ENCODE data around the gene TMC2. TPM values are rescaled to one million over a fixed set of nuclear protein-coding genes. Genes with fewer than 3 reads are reported as not detected.

The TMC2 gene
- polyA plus RNA-seq, 3 donors = not detected

DNA sequence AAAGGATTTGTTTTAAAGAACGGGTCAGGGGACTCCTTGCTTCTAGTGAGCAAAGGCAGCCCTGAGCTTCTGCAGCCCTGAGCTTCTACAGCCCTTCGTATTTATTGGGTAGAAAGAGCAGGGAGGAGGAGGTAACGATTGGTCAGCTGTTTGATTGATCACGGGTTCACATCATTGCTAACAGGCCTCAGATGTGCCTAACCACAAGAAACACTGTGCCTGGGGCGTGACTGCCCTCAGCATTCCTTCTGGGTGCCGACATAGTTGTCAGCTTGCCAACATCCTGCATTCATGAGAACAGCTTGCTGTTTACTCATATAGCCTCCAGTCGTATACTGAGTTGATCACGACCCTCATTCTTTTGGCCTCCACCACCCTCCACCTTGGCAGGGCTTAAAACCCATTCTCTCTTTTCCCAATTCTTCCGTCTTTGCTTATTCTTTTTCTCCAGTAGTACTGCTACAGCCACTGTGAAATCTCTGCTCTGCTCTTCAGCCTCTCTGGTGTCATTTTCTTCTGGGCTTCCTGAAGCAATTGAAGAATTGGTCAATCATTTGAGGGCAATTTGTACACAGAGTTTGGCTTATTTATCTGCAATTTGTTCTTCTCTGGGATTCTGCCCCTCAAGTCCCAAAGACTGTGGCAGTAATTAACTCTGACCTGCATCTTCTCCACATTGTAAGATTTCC lies 90.6 kb downstream of the TMC2 start:
- peak overlapping the region in 1 of 7 donors; percentile 11 for H3K27ac Mint-ChIP-seq
- H2AFZ ChIP-seq (ENCODE audit: insufficient read depth, low read depth, low read length, poor library complexity, severe bottlenecking) = no peak overlapping the region
- no peak overlapping the region for H3K4me3 ChIP-seq (replicated peaks in 1 of 3; ENCODE audit: low read depth in 2 of 3, low read length in 3 of 3)
- no peak overlapping the region for H3K4me2 ChIP-seq (replicated peaks; ENCODE audit: extremely low read depth, low read length, poor library complexity, severe bottlenecking)
- no peak overlapping the region for H3K9ac ChIP-seq (ENCODE audit: insufficient read depth, low read length, poor library complexity, severe bottlenecking)
- no peaks in the 10 kb centered on the region for H3K4me1 ChIP-seq (ENCODE audit: control insufficient read depth in 1 of 2, insufficient read depth in 2 of 2, low read length in 2 of 2)
- peaks cover 8 to 25% (median 14%) of the 10 kb centered on the region in 3 donors for H3K27me3 Mint-ChIP-seq (ENCODE audit: low read depth in 3 of 3)
- DNase-seq = no peak
- no peaks in the 10 kb centered on the region for H3K79me2 ChIP-seq (ENCODE audit: insufficient read depth, low read length)
- intact Hi-C loops (cut with micrococcal nuclease) = no loop called here
- no peak overlapping the region for H3K27ac ChIP-seq (ENCODE audit: low read depth in 1 of 2, low read length in 2 of 2)
- no peaks in the 10 kb centered on the region for H3K4me1 Mint-ChIP-seq
- TF ChIP-seq, protein P1, sequence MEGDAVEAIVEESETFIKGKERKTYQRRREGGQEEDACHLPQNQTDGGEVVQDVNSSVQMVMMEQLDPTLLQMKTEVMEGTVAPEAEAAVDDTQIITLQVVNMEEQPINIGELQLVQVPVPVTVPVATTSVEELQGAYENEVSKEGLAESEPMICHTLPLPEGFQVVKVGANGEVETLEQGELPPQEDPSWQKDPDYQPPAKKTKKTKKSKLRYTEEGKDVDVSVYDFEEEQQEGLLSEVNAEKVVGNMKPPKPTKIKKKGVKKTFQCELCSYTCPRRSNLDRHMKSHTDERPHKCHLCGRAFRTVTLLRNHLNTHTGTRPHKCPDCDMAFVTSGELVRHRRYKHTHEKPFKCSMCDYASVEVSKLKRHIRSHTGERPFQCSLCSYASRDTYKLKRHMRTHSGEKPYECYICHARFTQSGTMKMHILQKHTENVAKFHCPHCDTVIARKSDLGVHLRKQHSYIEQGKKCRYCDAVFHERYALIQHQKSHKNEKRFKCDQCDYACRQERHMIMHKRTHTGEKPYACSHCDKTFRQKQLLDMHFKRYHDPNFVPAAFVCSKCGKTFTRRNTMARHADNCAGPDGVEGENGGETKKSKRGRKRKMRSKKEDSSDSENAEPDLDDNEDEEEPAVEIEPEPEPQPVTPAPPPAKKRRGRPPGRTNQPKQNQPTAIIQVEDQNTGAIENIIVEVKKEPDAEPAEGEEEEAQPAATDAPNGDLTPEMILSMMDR (IDR thresholded peaks at IDR 0.05) = no peak
- H3K4me3 Mint-ChIP-seq = no peak overlapping the region
- WGBS (ENCODE audit: insufficient coverage) = 78% methylated on average over 6 of the region's 9 CpGs
- peaks cover 12 to 38% (median 29%) of the 10 kb centered on the region in 7 donors for H3K9me3 Mint-ChIP-seq
- H3K36me3 Mint-ChIP-seq = no peaks in the 10 kb centered on the region
- H4K20me1 ChIP-seq (ENCODE audit: insufficient read depth, low read length) = no peaks in the 10 kb centered on the region
- H3K36me3 ChIP-seq (replicated peaks in 1 of 2; ENCODE audit: control insufficient read depth in 1 of 2, insufficient read depth in 2 of 2, low read length in 2 of 2) = no peaks in the 10 kb centered on the region
- peaks cover 12 to 27% of the 10 kb centered on the region in 2 donors for H3K9me3 ChIP-seq (replicated peaks in 1 of 2; ENCODE audit: control insufficient read depth in 1 of 2, insufficient read depth in 1 of 2, low read length in 2 of 2)
- peaks cover 3 to 14% of the 10 kb centered on the region in 2 donors for H3K27me3 ChIP-seq (ENCODE audit: control insufficient read depth in 2 of 2, insufficient read depth in 2 of 2, low read length in 2 of 2)

DNA sequence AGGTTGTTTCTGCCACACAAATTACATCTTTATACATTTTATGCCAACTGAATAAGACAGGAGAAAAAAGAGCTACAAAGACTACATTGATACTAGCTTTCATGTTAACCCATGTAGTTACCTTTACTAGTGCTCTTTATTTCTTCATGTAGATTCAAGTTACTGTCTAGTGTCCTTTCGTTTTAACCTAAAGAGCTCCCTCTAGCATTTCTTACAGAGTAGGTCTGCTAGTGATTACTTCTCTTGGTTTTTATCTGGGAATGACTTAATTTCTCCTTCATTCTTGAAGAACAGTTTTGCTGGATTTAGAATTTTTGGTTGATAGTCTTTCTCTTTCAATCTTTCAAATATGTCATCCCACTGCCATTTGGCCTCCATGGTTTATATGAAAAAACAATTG lies 94.9 kb downstream of the TMC2 start:
- peaks cover 18 to 47% (median 27%) of the 10 kb centered on the region in 3 donors for H3K27me3 Mint-ChIP-seq (ENCODE audit: low read depth in 3 of 3)
- H3K36me3 Mint-ChIP-seq = no peaks in the 10 kb centered on the region
- H2AFZ ChIP-seq (ENCODE audit: insufficient read depth, low read depth, low read length, poor library complexity, severe bottlenecking) = no peak overlapping the region
- H3K4me3 ChIP-seq (replicated peaks in 1 of 3; ENCODE audit: low read depth in 2 of 3, low read length in 3 of 3) = no peak overlapping the region
- no peaks in the 10 kb centered on the region for H3K4me1 Mint-ChIP-seq
- no peaks in the 10 kb centered on the region for H3K79me2 ChIP-seq (ENCODE audit: insufficient read depth, low read length)
- peaks cover 11 to 32% of the 10 kb centered on the region in 2 donors for H3K27me3 ChIP-seq (ENCODE audit: control insufficient read depth in 2 of 2, insufficient read depth in 2 of 2, low read length in 2 of 2)
- no peak overlapping the region for H3K4me2 ChIP-seq (replicated peaks; ENCODE audit: extremely low read depth, low read length, poor library complexity, severe bottlenecking)
- H3K9me3 ChIP-seq (replicated peaks in 1 of 2; ENCODE audit: control insufficient read depth in 1 of 2, insufficient read depth in 1 of 2, low read length in 2 of 2) = peaks cover 10 to 22% of the 10 kb centered on the region in 2 donors
- intact Hi-C loops (cut with micrococcal nuclease) = no loop called here
- H3K4me3 Mint-ChIP-seq = no peak overlapping the region
- no peaks in the 10 kb centered on the region for H4K20me1 ChIP-seq (ENCODE audit: insufficient read depth, low read length)
- no peak overlapping the region for H3K27ac Mint-ChIP-seq
- WGBS (ENCODE audit: insufficient coverage) = no CpG with 5 or more reads among the region's 1 CpG
- TF ChIP-seq, protein P1 (IDR thresholded peaks at IDR 0.05) = no peak
- H3K9me3 Mint-ChIP-seq = peaks cover 10 to 35% (median 27%) of the 10 kb centered on the region in 7 donors
- H3K27ac ChIP-seq (ENCODE audit: low read depth in 1 of 2, low read length in 2 of 2) = no peak overlapping the region
- no peak overlapping the region for H3K9ac ChIP-seq (ENCODE audit: insufficient read depth, low read length, poor library complexity, severe bottlenecking)
- H3K36me3 ChIP-seq (replicated peaks in 1 of 2; ENCODE audit: control insufficient read depth in 1 of 2, insufficient read depth in 2 of 2, low read length in 2 of 2) = no peaks in the 10 kb centered on the region
- no peak for DNase-seq
- H3K4me1 ChIP-seq (ENCODE audit: control insufficient read depth in 1 of 2, insufficient read depth in 2 of 2, low read length in 2 of 2) = no peaks in the 10 kb centered on the region
